Stimulated activated CD4-positive, alpha-beta T cell treated with anti-CD3 and anti-CD28 coated beads, Interleukin-1b, Interleukin-23, amount 100 ng/mL, for 1 hour (primary cell): ENCODE measurements around the gene L3MBTL4.
"Not testable (repeated sequence)": the region's sequence is repeated elsewhere in the genome, so short reads cannot be mapped to it uniquely, and the experiment has no call there.

Experiments used
- DNase-seq, 2 donors: peaks; one replicate each; pipeline ENCODE4 v3.0.0-alpha.2; 2020; ENCODE audit warnings: low read depth in 2 of 2

L3MBTL4 gene

DNA sequence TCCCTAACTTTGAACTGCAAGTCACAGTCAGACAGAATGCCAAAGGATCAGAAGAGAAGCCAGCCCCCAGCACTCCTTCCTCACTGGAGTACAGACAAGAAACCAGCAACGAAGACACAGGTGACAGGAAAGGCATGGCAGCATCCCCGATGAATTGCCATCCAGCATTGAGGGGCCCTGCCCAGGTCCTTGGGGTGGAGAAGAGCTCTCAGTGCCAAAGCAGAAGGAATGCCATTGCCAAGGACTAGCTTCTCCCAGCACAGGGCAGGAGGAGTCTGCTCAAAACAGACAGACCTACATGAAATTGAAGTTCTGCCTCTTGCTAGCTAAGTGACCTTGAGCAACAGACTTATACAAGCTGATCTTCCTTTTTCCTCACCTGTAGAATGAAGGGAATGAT is 220.1 kb downstream of the L3MBTL4 start:
- no peak for DNase-seq

GRCh38 chr18:6185782-6186181 is 228.9 kb downstream of the L3MBTL4 start:
- DNase-seq: not testable (repeated sequence)

- DNase-seq: no peak
Observed at GRCh38 chr18:6174983-6175745, 239.5 kb downstream of the L3MBTL4 start.

DNA sequence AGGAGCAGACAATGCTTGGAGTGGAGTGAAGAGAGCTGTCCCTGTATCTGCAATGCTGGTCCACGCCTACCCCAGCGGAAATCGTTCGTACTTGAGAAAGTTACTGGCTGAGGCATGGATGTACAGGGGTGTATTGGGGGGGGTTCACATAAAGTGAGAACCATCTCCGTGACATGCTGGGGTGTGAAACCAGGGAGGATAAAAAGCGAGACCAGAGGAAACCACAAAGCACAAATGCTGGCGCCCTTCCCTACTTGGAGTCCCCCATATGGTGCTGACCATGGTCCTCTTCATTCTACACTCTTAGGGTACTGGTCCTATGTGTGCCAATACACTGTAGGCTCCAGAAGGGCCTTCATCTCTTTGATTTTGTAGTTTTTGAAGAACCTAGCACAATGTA is 244.1 kb downstream of the L3MBTL4 start:
- DNase-seq: no peak

DNA sequence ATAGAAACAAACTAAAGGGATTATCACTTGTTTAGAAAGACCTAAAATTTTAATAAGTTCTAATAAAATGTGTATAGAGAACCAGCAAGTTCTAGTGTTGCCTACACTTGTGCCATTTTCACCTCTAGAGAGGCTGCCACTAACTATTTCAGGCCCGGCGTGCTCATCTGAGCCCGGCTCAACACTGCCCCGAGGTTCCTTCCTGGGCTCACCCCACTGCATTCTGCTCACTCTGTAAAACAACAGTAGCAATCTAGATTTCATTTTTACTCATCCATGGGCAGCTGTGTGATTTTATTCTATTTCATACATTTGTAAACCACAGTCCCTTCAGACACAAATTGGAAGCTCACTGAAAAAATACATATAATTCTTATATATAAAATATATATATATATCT is 253.2 kb downstream of the L3MBTL4 start:
- no peak for DNase-seq

DNA sequence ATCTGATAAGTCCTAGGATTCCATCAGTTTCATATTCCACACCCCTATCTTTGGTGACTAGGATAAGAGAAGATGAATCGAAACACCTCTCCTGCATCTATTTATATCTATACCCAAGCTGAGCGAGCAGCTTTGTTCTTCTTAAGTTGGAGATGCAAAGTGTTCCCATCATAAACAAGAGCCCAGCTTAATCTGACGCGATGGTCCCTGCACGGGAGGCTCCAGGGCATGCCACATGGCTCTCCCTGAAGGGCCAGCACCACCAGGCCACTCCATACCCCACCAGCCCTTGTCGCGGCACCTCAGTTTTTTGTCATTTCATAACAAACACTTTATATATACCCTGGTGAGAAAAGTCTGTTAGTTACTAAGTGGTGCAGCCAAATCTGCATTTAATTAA is 255.3 kb downstream of the L3MBTL4 start:
- DNase-seq: no peak

DNA sequence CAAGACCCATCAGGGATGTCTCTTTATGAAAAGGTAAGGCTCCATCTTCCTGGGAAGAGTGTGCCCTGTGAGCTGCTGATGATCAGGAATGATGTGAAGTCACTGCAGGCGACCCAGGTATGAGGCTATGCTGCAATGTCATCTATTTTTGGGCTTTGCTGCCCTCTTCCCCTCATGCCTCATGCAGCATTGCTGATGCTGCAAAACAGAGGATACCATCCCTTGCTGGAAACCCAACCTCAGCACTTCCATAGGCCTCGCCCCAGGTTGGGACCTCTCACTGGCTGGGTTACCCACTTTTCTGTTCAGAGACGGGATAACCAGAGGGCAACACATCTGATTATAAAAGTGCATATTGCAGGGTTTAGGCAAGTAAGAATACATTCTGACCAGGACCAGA is 255.8 kb downstream of the L3MBTL4 start:
- DNase-seq: no peak

DNA sequence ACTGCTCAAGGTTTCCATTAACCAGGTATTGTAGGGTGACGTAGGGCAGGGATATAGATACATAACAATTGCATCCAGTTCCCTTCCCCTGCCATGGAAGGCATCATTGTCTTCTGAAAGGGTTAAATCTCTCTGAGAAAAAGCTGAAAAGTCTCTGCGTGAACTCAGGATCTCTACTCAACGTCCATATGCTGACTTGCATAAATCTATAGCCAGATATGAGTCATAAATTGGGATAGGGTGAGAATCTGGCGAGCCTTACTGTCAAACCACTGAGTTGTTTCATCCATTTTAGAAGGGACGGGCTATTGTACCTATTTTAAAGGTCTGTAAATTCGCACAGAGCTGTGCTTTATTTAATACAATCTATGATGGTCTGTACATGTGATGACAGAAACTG is 258.3 kb downstream of the L3MBTL4 start:
- DNase-seq: no peak

- no peak for DNase-seq
Observed at GRCh38 chr18:6155707-6156106, 259.0 kb downstream of the L3MBTL4 start.

DNA sequence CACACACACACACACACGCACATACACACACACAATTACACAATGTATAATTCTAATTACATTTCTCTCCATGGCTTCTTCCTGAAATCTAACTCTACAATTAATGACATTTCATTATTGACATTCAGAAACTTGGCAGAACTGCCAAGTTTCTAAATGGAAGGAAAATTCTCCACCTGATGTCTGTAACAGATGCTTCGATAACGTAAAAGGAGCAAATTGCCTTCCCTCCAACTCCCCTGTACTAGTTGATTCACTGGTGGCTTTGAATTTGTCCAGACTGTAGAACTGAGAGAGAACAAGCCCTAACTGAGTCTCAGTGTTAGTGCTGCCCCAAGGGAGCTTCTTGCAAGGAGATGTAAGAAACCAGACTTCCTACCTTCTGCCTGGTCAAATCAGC is 264.3 kb downstream of the L3MBTL4 start:
- no peak for DNase-seq

DNA sequence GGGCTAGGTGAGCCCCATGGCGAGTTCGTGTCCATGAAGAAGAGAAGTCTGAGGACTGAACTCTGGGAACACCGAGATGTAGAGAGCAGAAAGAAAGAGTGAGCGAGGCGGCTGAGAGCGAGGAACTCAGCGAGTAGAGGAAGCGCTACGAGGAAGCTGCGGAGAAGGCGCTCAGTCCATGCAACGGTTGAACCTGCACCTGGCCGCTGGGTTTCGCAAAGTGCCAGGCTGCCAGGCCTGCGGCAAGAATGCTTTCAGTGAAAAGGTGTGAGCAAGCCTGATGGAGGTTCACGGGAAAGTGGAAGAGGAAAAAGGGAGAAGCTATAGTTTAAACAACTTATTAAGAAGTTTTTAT is 268.4 kb downstream of the L3MBTL4 start:
- DNase-seq: no peak

- DNase-seq: no peak
Observed at GRCh38 chr18:6145645-6146306, 268.9 kb downstream of the L3MBTL4 start.

DNA sequence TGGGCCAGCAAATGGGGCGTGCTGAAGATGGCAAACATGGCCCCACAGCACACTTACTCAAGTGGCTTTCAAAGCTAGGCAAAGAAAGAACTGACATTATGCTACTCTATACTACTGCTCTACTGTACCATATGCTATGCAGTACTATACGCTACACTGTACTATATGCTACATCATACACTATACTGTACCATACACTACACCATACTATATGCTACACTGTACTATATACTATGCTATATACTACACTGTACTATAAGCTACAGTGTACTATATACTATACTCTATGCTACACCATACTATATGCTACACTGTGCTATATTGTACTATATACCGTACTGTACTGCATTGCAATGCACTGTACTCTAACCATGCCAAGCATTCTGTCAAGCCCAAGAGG is 275.7 kb downstream of the L3MBTL4 start:
- DNase-seq: no peak

- not testable (repeated sequence) for DNase-seq
Observed at GRCh38 chr18:6135901-6136300, 278.8 kb downstream of the L3MBTL4 start.

- not testable (repeated sequence) for DNase-seq
Observed at GRCh38 chr18:6135029-6135428, 279.7 kb downstream of the L3MBTL4 start.

DNA sequence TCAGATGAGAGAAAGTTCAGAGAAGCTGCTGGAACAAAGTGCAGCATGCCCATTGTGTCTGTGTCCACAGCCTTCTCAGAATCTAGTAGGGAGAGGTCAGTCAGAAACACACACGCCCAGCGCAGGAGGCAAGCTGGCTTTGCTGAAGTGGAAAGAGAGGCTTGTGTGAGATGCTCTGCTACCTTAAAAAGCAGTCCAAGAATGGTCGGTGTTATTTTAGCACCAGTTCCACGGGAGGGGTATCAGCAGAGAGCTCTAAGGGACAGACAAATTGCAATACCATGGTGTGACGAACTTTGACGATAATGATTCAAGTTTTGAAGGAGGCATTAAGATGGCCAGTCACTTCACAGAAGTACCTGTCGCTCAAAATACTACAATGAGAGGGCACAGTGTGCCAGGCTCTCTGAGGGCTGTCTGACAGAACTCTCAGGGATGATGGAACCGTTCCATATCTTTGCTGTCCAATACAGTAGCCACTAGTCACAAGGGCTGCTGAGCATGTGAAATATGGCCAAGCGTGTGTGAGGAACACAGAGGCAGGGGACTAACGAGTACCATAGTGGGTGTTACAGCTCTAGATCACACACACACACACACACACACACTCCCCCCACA is 281.9 kb downstream of the L3MBTL4 start:
- no peak for DNase-seq

GRCh38 chr18:6120820-6121279 is 293.9 kb downstream of the L3MBTL4 start:
- no peak for DNase-seq

GRCh38 chr18:6119761-6120160 is 294.9 kb downstream of the L3MBTL4 start:
- no peak for DNase-seq

DNA sequence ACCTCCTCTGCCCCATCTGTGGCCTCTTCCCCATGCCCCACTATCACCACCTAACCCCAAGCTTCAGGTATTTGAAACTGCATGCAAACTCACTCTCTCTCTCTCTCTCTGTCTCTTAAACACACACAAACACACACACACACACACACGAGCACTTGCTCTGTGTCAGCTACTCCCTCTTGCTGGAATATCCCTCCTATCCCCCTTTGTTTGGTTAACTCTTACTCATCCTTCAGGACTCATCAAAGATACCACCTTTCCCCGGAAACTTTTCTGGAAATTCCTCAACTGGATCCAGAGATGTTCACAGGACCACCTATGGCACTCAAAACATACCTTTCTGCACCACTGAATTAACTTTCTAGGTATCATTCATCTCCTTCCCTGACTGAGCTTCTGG is 296.6 kb downstream of the L3MBTL4 start:
- DNase-seq: no peak

GRCh38 chr18:6115710-6116109 is 299.0 kb downstream of the L3MBTL4 start:
- DNase-seq: no peak

DNA sequence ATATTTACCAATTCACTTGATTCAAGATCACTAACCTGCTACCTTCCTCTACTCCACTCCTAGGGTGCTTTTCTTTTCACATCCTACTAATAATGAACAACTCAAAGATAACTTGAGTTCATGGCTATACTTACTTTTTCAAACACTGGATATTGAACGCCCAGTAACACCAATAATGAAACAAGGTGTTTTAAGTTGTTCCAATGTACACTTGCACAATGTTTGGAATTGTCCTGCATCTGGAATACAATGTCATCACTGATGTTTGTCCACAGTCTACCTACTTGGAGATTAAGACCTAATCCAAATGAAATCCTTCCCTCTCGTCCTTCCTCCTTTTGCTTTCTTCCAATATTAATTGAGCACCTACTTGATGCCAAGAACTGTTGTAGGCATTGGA is 301.1 kb downstream of the L3MBTL4 start:
- no peak for DNase-seq

GRCh38 chr18:6111726-6112125 is 303.0 kb downstream of the L3MBTL4 start:
- no peak for DNase-seq

DNA sequence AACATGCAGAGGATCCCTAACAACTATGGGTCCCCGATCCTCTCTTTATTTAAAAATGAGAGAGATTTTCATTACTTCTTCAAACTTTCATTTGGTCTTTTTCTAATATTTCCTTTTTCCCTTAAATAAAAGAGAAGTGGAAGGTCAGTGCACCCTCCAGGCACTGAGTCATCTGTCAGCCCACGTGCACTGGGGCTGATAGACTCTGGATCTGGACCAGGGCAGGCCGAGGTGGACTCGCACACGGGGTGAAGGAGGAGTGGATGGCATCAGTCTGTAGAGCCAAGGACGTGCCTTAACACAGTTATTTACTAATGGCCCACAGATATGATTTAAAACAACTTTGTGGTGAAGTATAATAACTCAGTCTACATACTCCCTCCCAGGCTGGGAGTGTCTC is 305.0 kb downstream of the L3MBTL4 start:
- no peak for DNase-seq
